HCT116 (cell line): ENCODE data around the gene NUDT8. TPM values are rescaled to one million over a fixed set of nuclear protein-coding genes. Genes with fewer than 3 reads are reported as not detected.

Experiments used
- ATAC-seq: fragments of 200-7000 bp; cut with Tn5 transposase; 2 replicates; pipeline ENCODE4 v1.9.1; 2020; ENCODE audit warnings: mild to moderate bottlenecking, moderate library complexity
- BruUV-seq: library from RNA; stranded (reverse); fragments of 400-500 nt; replicated peaks from 2 replicates; lab custom pipeline; 2021; lab: Mats Ljungman, UMichigan
- CTCF ChIA-PET: fragments of 300-600 bp; sonication (Branson Sonifier 250); formaldehyde crosslinking; loops from one replicate; lab custom pipeline; 2021; ENCODE audit warnings: antibody characterized with exemption; lab: Charles Lee
- POLR2A ChIA-PET: fragments of 300-600, 350-600 bp; sonication (Branson Sonifier 250); formaldehyde crosslinking; loops from one replicate; lab custom pipeline; 2021; ENCODE audit warnings: antibody characterized with exemption; lab: Charles Lee
- RAD21 ChIA-PET, 2 experiments: fragments of 300-600 bp; sonication (Branson Sonifier 250); formaldehyde crosslinking; loops; one replicate each; lab custom pipeline; 2023; ENCODE audit warnings: low total read pairs in 2 of 2; ENCODE audit not compliant: uncharacterized antibody in 2 of 2, unreplicated experiment in 2 of 2, low non-redundant PET in 1 of 2; lab: Charles Lee
- DNase-seq: peaks from one replicate; pipeline ENCODE4 v3.0.0-alpha.2; 2010; ENCODE audit warnings: low read depth, low spot score
- H2AFZ ChIP-seq: fragments of 200-600 bp; shearing (Covaris generic), sonication (generic); 2 replicates; pipeline ENCODE4 v1.6.1; 2017; ENCODE audit warnings: low read depth, mixed run types, mixed read lengths, antibody characterized with exemption, low read length; ENCODE audit not compliant: poor library complexity, severe bottlenecking
- H3K27ac ChIP-seq: 2 replicates; pipeline ENCODE4 v1.5.1; 2012; ENCODE audit warnings: low read depth, low read length
- H3K27me3 ChIP-seq: fragments of 200-600 bp; sonication (generic); 2 replicates; pipeline ENCODE4 v1.6.1; 2016; ENCODE audit warnings: mixed run types, low read length, mixed read lengths; ENCODE audit not compliant: insufficient read depth
- H3K36me3 ChIP-seq, 2 experiments: fragments of 200-500 bp in 1 of 2; fragments of 200-600 bp in 1 of 2; sonication (Bioruptor generic) in 1 of 2; sonication (generic) in 1 of 2; 2 replicates each; pipeline versions ENCODE4 v1.5.1 to v1.6.1; 2014 to 2016; ENCODE audit warnings: low read length in 2 of 2, inconsistent platforms in 1 of 2, mixed read lengths in 1 of 2, mixed run types in 1 of 2; ENCODE audit not compliant: insufficient read depth in 2 of 2, control insufficient read depth in 1 of 2
- H3K4me1 ChIP-seq, 2 experiments: fragments of 200-600 bp in 1 of 2; sonication (generic) in 1 of 2; 2 replicates each; pipeline versions ENCODE4 v1.5.1 to v1.6.1; 2012 to 2017; ENCODE audit warnings: low read length in 2 of 2, inconsistent platforms in 1 of 2, mild to moderate bottlenecking in 1 of 2, mixed read lengths in 1 of 2, mixed run types in 1 of 2, moderate library complexity in 1 of 2; ENCODE audit not compliant: insufficient read depth in 2 of 2, control insufficient read depth in 1 of 2
- H3K4me2 ChIP-seq: fragments of 200-600 bp; sonication (generic); 2 replicates; pipeline ENCODE4 v1.6.1; 2017; ENCODE audit warnings: mixed run types, low read length, mixed read lengths
- H3K4me3 ChIP-seq, 2 experiments: fragments of 200-600 bp in 1 of 2; sonication (generic) in 1 of 2; replicated peaks in 1 of 2; 2 replicates each; pipeline ENCODE4 v1.5.1; 2011 to 2016; ENCODE audit warnings: low read length in 2 of 2, control low read depth in 1 of 2, low read depth in 1 of 2, mild to moderate bottlenecking in 1 of 2, mixed read lengths in 1 of 2, mixed run types in 1 of 2
- H3K79me2 ChIP-seq: fragments of 200-600 bp; sonication (generic); 2 replicates; pipeline ENCODE4 v1.6.1; 2017; ENCODE audit warnings: mild to moderate bottlenecking, mixed run types, low read length, moderate library complexity, mixed read lengths; ENCODE audit not compliant: insufficient read depth
- H3K9ac ChIP-seq: fragments of 200-600 bp; sonication (generic); 2 replicates; pipeline ENCODE4 v1.6.1; 2016; ENCODE audit warnings: low read length, mixed read lengths
- H3K9me2 ChIP-seq: fragments of 200-600 bp; sonication (generic), shearing (Covaris generic); 2 replicates; pipeline ENCODE4 v1.6.1; 2017; ENCODE audit warnings: mixed run types, mild to moderate bottlenecking, moderate library complexity; ENCODE audit not compliant: insufficient read depth
- H3K9me3 ChIP-seq, 2 experiments: fragments of 200-500 bp in 1 of 2; fragments of 200-600 bp in 1 of 2; sonication (Bioruptor generic) in 1 of 2; sonication (generic) in 1 of 2; 2 replicates each; pipeline ENCODE4 v1.6.1; 2014 to 2017; ENCODE audit warnings: low read length in 2 of 2, mixed read lengths in 2 of 2, inconsistent platforms in 1 of 2, low read depth in 1 of 2, mild to moderate bottlenecking in 1 of 2, mixed run types in 1 of 2, moderate library complexity in 1 of 2; ENCODE audit not compliant: control insufficient read depth in 1 of 2, insufficient read depth in 1 of 2
- H4K20me1 ChIP-seq: fragments of 200-600 bp; sonication (generic), shearing (Covaris generic); 2 replicates; pipeline ENCODE4 v1.6.1; 2017; ENCODE audit warnings: mixed run types, mild to moderate bottlenecking, moderate library complexity; ENCODE audit not compliant: insufficient read depth
- CBX3 ChIP-seq: IDR thresholded peaks from 2 replicates; pipeline ENCODE4 v1.6.1; 2012; ENCODE audit warnings: low read depth
- CEBPB ChIP-seq: IDR thresholded peaks from 2 replicates; pipeline ENCODE4 v1.6.1; 2012; ENCODE audit warnings: low read depth
- EZH2 ChIP-seq: fragments of 200-600 bp; sonication (generic); IDR thresholded peaks from 2 replicates; pipeline ENCODE4 v1.6.1; 2017; ENCODE audit warnings: antibody characterized with exemption, mixed run types
- EZH2phosphoT487 ChIP-seq: fragments of 200-600 bp; IDR thresholded peaks from 2 replicates; pipeline ENCODE4 v1.6.1; 2018; ENCODE audit warnings: antibody characterized with exemption, borderline replicate concordance
- JUND ChIP-seq: IDR thresholded peaks from 2 replicates; pipeline ENCODE4 v1.6.1; 2012
- POLR2AphosphoS5 ChIP-seq: IDR thresholded peaks from 2 replicates; pipeline ENCODE4 v1.6.1; 2011; ENCODE audit warnings: mild to moderate bottlenecking, low read depth, low read length, moderate library complexity
- RAD21 ChIP-seq: IDR thresholded peaks from 2 replicates; pipeline ENCODE4 v1.6.1; 2012; ENCODE audit warnings: low read depth, mild to moderate bottlenecking
- SP1 ChIP-seq: IDR thresholded peaks from 2 replicates; pipeline ENCODE4 v1.6.1; 2012; ENCODE audit warnings: low read depth
- SRF ChIP-seq: IDR thresholded peaks from 2 replicates; pipeline ENCODE4 v1.6.1; 2012; ENCODE audit warnings: low read depth
- TCF7L2 ChIP-seq: IDR thresholded peaks from 2 replicates; pipeline ENCODE4 v1.7.0; 2011; ENCODE audit warnings: borderline replicate concordance, inconsistent platforms; ENCODE audit not compliant: insufficient read depth, insufficient read length; ENCODE audit errors: extremely low read depth
- ZFX ChIP-seq: fragments of 450-650 bp; IDR thresholded peaks from 2 replicates; pipeline ENCODE4 v1.6.1; 2017
- intact Hi-C: fragments of 100-400 bp; cut with micrococcal nuclease; formaldehyde crosslinking; loops from 2 replicates; pipeline ENCODE4 v1.10.0; 2022
- total RNA-seq: library from RNA; stranded (reverse); gene quantifications from one replicate; pipeline ENCODE4 v1.2.1, GENCODE V29; 2021; ENCODE audit not compliant: unreplicated experiment
- TF ChIP-seq, protein P1 (sequence below): IDR thresholded peaks from 2 replicates; pipeline ENCODE4 v1.6.1; 2011; ENCODE audit warnings: mild to moderate bottlenecking, low read length, moderate library complexity; ENCODE audit not compliant: insufficient replicate concordance; ENCODE audit errors: extremely low read depth
- TF ChIP-seq, protein P2 (sequence below): IDR thresholded peaks from 2 replicates; pipeline ENCODE4 v1.6.1; 2012
- TF ChIP-seq, protein P3 (sequence below), 3 experiments: fragments of 200-600 bp in 1 of 3; sonication (generic) in 1 of 3; IDR thresholded peaks in 2 of 3; conservative IDR thresholded peaks in 1 of 3; 2 replicates each; pipeline ENCODE4 v1.5.1; 2012 to 2017; ENCODE audit warnings: low read depth in 2 of 3, low read length in 2 of 3, antibody characterized with exemption in 1 of 3, borderline replicate concordance in 1 of 3, control low read depth in 1 of 3, mild to moderate bottlenecking in 1 of 3, mixed read lengths in 1 of 3, mixed run types in 1 of 3, moderate library complexity in 1 of 3; ENCODE audit not compliant: insufficient read depth in 1 of 3
- TF ChIP-seq, protein P4 (sequence below): IDR thresholded peaks from 2 replicates; pipeline ENCODE4 v1.6.1; 2012

NUDT8 gene
- total RNA-seq, 1 experiment from 2014 or later, result 18.7 TPM

DNA sequence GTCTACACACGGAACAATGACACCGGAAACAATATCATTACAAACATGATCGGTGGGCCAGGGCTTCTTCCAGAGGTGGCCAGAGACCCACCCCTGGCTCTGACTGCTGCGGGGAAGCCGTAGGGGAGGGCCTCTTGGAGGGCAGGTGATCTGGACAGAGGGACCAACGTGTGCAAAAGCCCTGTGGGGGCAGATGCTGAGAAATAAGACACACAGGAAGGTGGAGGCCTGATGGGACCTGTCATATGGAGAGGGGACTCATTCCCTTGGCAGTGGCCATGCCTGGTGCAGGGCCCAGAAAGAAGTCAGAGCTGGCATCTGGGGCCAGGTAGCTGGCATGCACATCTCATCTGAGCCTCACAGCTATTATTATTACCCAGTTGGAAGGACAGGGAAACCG lies 43.6 kb upstream of the NUDT8 start:
- H3K79me2 ChIP-seq, result no peaks in the 10 kb centered on the region
- intact Hi-C loops, result no loop called here
- no peaks in the 10 kb centered on the region; a peak in 1 of 4 replicates for H3K9me3 ChIP-seq
- POLR2A ChIA-PET, result no interaction called here
- no peak overlapping the region for H3K4me3 ChIP-seq
- BruUV-seq, result no TSS peak
- RAD21 ChIA-PET, result no interaction called here
- no peaks in the 10 kb centered on the region for H3K27me3 ChIP-seq
- no peak for TF ChIP-seq SRF
- no peak for TF ChIP-seq ZFX
- TF ChIP-seq POLR2AphosphoS5, result no peak
- no peak for TF ChIP-seq EZH2
- TF ChIP-seq SP1, result no peak
- no peak for TF ChIP-seq TCF7L2
- TF ChIP-seq, protein P1, sequence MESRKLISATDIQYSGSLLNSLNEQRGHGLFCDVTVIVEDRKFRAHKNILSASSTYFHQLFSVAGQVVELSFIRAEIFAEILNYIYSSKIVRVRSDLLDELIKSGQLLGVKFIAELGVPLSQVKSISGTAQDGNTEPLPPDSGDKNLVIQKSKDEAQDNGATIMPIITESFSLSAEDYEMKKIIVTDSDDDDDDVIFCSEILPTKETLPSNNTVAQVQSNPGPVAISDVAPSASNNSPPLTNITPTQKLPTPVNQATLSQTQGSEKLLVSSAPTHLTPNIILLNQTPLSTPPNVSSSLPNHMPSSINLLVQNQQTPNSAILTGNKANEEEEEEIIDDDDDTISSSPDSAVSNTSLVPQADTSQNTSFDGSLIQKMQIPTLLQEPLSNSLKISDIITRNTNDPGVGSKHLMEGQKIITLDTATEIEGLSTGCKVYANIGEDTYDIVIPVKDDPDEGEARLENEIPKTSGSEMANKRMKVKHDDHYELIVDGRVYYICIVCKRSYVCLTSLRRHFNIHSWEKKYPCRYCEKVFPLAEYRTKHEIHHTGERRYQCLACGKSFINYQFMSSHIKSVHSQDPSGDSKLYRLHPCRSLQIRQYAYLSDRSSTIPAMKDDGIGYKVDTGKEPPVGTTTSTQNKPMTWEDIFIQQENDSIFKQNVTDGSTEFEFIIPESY, result no peak
- H4K20me1 ChIP-seq, result no peaks in the 10 kb centered on the region
- ATAC-seq, result no peak
- no peaks in the 10 kb centered on the region for H3K9me2 ChIP-seq
- no peak overlapping the region for H3K4me2 ChIP-seq
- CTCF ChIA-PET, result no interaction called here
- H2AFZ ChIP-seq, result no peak overlapping the region
- no peak for DNase-seq
- peaks cover 8 to 16% of the 10 kb centered on the region in 2 experiments; a peak in 3 of 4 replicates for H3K4me1 ChIP-seq
- H3K36me3 ChIP-seq, result no peaks in the 10 kb centered on the region
- no peak overlapping the region for H3K9ac ChIP-seq
- H3K27ac ChIP-seq, result no peak overlapping the region

DNA sequence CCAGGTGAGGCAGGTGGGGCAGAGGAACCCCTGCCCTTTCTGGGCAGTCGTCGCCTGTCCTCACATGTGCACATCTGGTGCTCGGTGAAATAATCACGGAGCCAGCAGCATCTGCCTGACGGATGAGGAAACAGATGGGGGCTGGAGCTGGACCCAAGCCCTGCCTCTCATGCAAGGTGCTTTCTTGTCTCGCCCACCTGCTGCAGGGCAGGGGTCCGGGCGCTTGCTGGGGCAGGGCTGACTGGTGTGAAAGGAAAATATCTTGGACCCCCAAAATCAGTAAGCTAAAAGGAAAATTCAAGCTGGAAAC lies 41.4 kb upstream of the NUDT8 start:
- Histone ChIP-seq H3K4me3 (no peak overlapping the region), H3K79me2 (no peaks in the 10 kb centered on the region), H3K4me1 (peaks cover 8 to 16% of the 10 kb centered on the region in 2 experiments; a peak in 3 of 4 replicates), H3K27me3 (no peaks in the 10 kb centered on the region), H3K4me2 (no peak overlapping the region), H3K9me3 (no peaks in the 10 kb centered on the region; a peak in 1 of 4 replicates), H3K9me2 (no peaks in the 10 kb centered on the region), H2AFZ (no peak overlapping the region), H3K9ac (no peak overlapping the region), H4K20me1 (no peaks in the 10 kb centered on the region), H3K27ac (no peak overlapping the region), H3K36me3 (no peaks in the 10 kb centered on the region)
- ChIA-PET CTCF (no interaction called here), RAD21 (no interaction called here), POLR2A (interaction anchor here (0.6 kb wide), 1 partner anchor 20 kb away, joined by 5 read pairs; no protein-coding TSS in a partner anchor)
- BruUV-seq, result no TSS peak
- ATAC-seq (no peak), DNase-seq (no peak)
- intact Hi-C loops, result no loop called here
- TF ChIP-seq SRF (no peak), TCF7L2 (no peak), RAD21 (no peak), JUND (no peak), EZH2phosphoT487 (no peak), CBX3 (no peak), POLR2AphosphoS5 (no peak), CEBPB (no peak)
- TF ChIP-seq, protein P1, result no peak
- TF ChIP-seq, protein P2, sequence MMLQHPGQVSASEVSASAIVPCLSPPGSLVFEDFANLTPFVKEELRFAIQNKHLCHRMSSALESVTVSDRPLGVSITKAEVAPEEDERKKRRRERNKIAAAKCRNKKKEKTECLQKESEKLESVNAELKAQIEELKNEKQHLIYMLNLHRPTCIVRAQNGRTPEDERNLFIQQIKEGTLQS, result no peak
- TF ChIP-seq, protein P3, sequence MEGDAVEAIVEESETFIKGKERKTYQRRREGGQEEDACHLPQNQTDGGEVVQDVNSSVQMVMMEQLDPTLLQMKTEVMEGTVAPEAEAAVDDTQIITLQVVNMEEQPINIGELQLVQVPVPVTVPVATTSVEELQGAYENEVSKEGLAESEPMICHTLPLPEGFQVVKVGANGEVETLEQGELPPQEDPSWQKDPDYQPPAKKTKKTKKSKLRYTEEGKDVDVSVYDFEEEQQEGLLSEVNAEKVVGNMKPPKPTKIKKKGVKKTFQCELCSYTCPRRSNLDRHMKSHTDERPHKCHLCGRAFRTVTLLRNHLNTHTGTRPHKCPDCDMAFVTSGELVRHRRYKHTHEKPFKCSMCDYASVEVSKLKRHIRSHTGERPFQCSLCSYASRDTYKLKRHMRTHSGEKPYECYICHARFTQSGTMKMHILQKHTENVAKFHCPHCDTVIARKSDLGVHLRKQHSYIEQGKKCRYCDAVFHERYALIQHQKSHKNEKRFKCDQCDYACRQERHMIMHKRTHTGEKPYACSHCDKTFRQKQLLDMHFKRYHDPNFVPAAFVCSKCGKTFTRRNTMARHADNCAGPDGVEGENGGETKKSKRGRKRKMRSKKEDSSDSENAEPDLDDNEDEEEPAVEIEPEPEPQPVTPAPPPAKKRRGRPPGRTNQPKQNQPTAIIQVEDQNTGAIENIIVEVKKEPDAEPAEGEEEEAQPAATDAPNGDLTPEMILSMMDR (IDR thresholded peaks at IDR 0.05 in 2 of 3, conservative IDR thresholded peaks at IDR 0.05 in 1 of 3; ENCODE audit: borderline replicate concordance in 1 of 3, insufficient read depth in 1 of 3, low read depth in 2 of 3, low read length in 2 of 3), result no peak
- TF ChIP-seq, protein P4, sequence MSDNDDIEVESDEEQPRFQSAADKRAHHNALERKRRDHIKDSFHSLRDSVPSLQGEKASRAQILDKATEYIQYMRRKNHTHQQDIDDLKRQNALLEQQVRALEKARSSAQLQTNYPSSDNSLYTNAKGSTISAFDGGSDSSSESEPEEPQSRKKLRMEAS, result no peak
